Activated T-cell treated with anti-CD3 and anti-CD28 coated beads, Interleukin-2, amount 50 U/mL, for 4 hours (primary cell): Measurements from ENCODE around the gene ENOX1. TPM values are rescaled to one million over a fixed set of nuclear protein-coding genes. Genes with fewer than 3 reads are reported as not detected.

Experiments
- ATAC-seq, 2 donors: fragments of 200-7000 bp; cut with Tn5 transposase; one replicate each; pipeline ENCODE4 v1.10.0; 2021
- DNase-seq: peaks from one replicate; pipeline ENCODE4 v3.0.0-alpha.2; 2020
- H3K27me3 Mint-ChIP-seq: one replicate; pipeline ENCODE4 v1.8.0; 2021; ENCODE audit warnings: low read depth, mixed read lengths
- H3K36me3 Mint-ChIP-seq: one replicate; pipeline ENCODE4 v1.8.0; 2022; ENCODE audit warnings: mixed read lengths; ENCODE audit not compliant: insufficient read depth
- H3K4me1 Mint-ChIP-seq: one replicate; pipeline ENCODE4 v1.8.0; 2021; ENCODE audit warnings: low read depth, mixed read lengths
- H3K4me3 Mint-ChIP-seq: one replicate; pipeline ENCODE4 v1.8.0; 2021; ENCODE audit warnings: mild to moderate bottlenecking, moderate library complexity, mixed read lengths
- H3K9me3 Mint-ChIP-seq: one replicate; pipeline ENCODE4 v1.8.0; 2021; ENCODE audit warnings: mixed read lengths
- total RNA-seq, 3 donors: library from RNA; stranded (reverse); gene quantifications; one replicate each; pipeline ENCODE4 v1.2.1, GENCODE V29; 2021

Gene ENOX1
- total RNA-seq, 3 donors from 2014 or later: 0.14 TPM; not detected in 2

- no peaks in the 10 kb centered on the region for H3K9me3 Mint-ChIP-seq
- no peak overlapping the region for H3K4me3 Mint-ChIP-seq
- DNase-seq (no peak), ATAC-seq (no peak)
- H3K36me3 Mint-ChIP-seq: no peaks in the 10 kb centered on the region
- H3K4me1 Mint-ChIP-seq: peaks cover 10% of the 10 kb centered on the region
- H3K27me3 Mint-ChIP-seq: peaks cover 18% of the 10 kb centered on the region
Measured at GRCh38 chr13:43797869-43798268, 11.1 kb upstream of the ENOX1 start.

- DNase-seq: no peak
- no peak overlapping the region for H3K4me3 Mint-ChIP-seq
Measured at GRCh38 chr13:43797159-43797558, 10.4 kb upstream of the ENOX1 start.

GRCh38 chr13:43794416-43794815 lies 7.6 kb upstream of the ENOX1 start:
- peaks cover 20% of the 10 kb centered on the region for H3K27me3 Mint-ChIP-seq
- no peaks in the 10 kb centered on the region for H3K36me3 Mint-ChIP-seq
- ATAC-seq (no peak), DNase-seq (no peak)
- H3K4me3 Mint-ChIP-seq: no peak overlapping the region
- peaks cover 10% of the 10 kb centered on the region for H3K4me1 Mint-ChIP-seq
- no peaks in the 10 kb centered on the region for H3K9me3 Mint-ChIP-seq

More at GRCh38 chr13:43797159-43797558, 10.4 kb upstream of the ENOX1 start:
- peaks cover 10% of the 10 kb centered on the region for H3K4me1 Mint-ChIP-seq
- H3K36me3 Mint-ChIP-seq: no peaks in the 10 kb centered on the region
- H3K27me3 Mint-ChIP-seq: peaks cover 19% of the 10 kb centered on the region
- no peaks in the 10 kb centered on the region for H3K9me3 Mint-ChIP-seq
- peak; percentile 73 to 79 for ATAC-seq

- Mint-ChIP-seq H3K4me3 (no peak overlapping the region), H3K36me3 (no peaks in the 10 kb centered on the region), H3K4me1 (peaks cover 16% of the 10 kb centered on the region), H3K27me3 (peaks cover 35% of the 10 kb centered on the region), H3K9me3 (no peaks in the 10 kb centered on the region)
- no peak for DNase-seq
- ATAC-seq: no peak
Measured at GRCh38 chr13:43792076-43792881, 5.5 kb upstream of the ENOX1 start.

- ATAC-seq: no peak
- peak overlapping the region; percentile 71 for H3K4me3 Mint-ChIP-seq
- H3K9me3 Mint-ChIP-seq: no peaks in the 10 kb centered on the region
- no peaks in the 10 kb centered on the region for H3K36me3 Mint-ChIP-seq
- peaks cover 16% of the 10 kb centered on the region for H3K4me1 Mint-ChIP-seq
- peaks cover 36% of the 10 kb centered on the region for H3K27me3 Mint-ChIP-seq
- DNase-seq: no peak
Measured at GRCh38 chr13:43787997-43788396, 1.2 kb upstream of the ENOX1 start.

GRCh38 chr13:43787518-43787891 lies 733 bp upstream of the ENOX1 start:
- Mint-ChIP-seq H3K4me1 (peaks cover 16% of the 10 kb centered on the region), H3K4me3 (peak overlapping the region; percentile 71), H3K27me3 (peaks cover 34% of the 10 kb centered on the region), H3K36me3 (no peaks in the 10 kb centered on the region), H3K9me3 (no peaks in the 10 kb centered on the region)
- ATAC-seq (no peak), DNase-seq (no peak)

GRCh38 chr13:43786472-43786765 lies 353 bp downstream of the ENOX1 start:
- H3K27me3 Mint-ChIP-seq: peaks cover 34% of the 10 kb centered on the region
- ATAC-seq: peak; percentile 57 to 59
- H3K36me3 Mint-ChIP-seq: no peaks in the 10 kb centered on the region
- H3K4me3 Mint-ChIP-seq: peak overlapping the region; percentile 80
- peaks cover 16% of the 10 kb centered on the region for H3K4me1 Mint-ChIP-seq
- DNase-seq: no peak
- H3K9me3 Mint-ChIP-seq: no peaks in the 10 kb centered on the region

- Mint-ChIP-seq H3K36me3 (no peaks in the 10 kb centered on the region), H3K4me1 (peaks cover 16% of the 10 kb centered on the region), H3K4me3 (peak overlapping the region; percentile 80), H3K27me3 (peaks cover 34% of the 10 kb centered on the region), H3K9me3 (no peaks in the 10 kb centered on the region)
- DNase-seq (no peak), ATAC-seq (peak; percentile 50 to 53)
Measured at GRCh38 chr13:43785650-43786471, 911 bp downstream of the ENOX1 start.

GRCh38 chr13:43785261-43785649 lies 1.5 kb downstream of the ENOX1 start:
- Mint-ChIP-seq H3K36me3 (no peaks in the 10 kb centered on the region), H3K9me3 (no peaks in the 10 kb centered on the region), H3K4me1 (peaks cover 16% of the 10 kb centered on the region), H3K27me3 (peaks cover 34% of the 10 kb centered on the region), H3K4me3 (peak overlapping the region; percentile 60)
- DNase-seq: no peak
- ATAC-seq: no peak

GRCh38 chr13:43784496-43784895 lies 2.3 kb downstream of the ENOX1 start:
- Mint-ChIP-seq H3K27me3 (peaks cover 34% of the 10 kb centered on the region), H3K36me3 (no peaks in the 10 kb centered on the region), H3K4me3 (no peak overlapping the region), H3K9me3 (no peaks in the 10 kb centered on the region), H3K4me1 (peaks cover 16% of the 10 kb centered on the region)
- DNase-seq (no peak), ATAC-seq (no peak)

- Mint-ChIP-seq H3K4me1 (peaks cover 16% of the 10 kb centered on the region), H3K27me3 (peaks cover 29% of the 10 kb centered on the region), H3K4me3 (no peak overlapping the region), H3K9me3 (no peaks in the 10 kb centered on the region), H3K36me3 (no peaks in the 10 kb centered on the region)
- DNase-seq: no peak
- ATAC-seq: no peak
Measured at GRCh38 chr13:43783820-43784219, 3.0 kb downstream of the ENOX1 start.

- Mint-ChIP-seq H3K4me1 (peaks cover 13% of the 10 kb centered on the region), H3K27me3 (peaks cover 27% of the 10 kb centered on the region), H3K4me3 (no peak overlapping the region), H3K9me3 (no peaks in the 10 kb centered on the region), H3K36me3 (no peaks in the 10 kb centered on the region)
- no peak for DNase-seq
- ATAC-seq: no peak
Measured at GRCh38 chr13:43782686-43783085, 4.1 kb downstream of the ENOX1 start.

- DNase-seq (no peak), ATAC-seq (no peak)
- H3K4me1 Mint-ChIP-seq: peaks cover 5% of the 10 kb centered on the region
- peaks cover 19% of the 10 kb centered on the region for H3K27me3 Mint-ChIP-seq
- H3K9me3 Mint-ChIP-seq: no peaks in the 10 kb centered on the region
- no peak overlapping the region for H3K4me3 Mint-ChIP-seq
- no peaks in the 10 kb centered on the region for H3K36me3 Mint-ChIP-seq
Measured at GRCh38 chr13:43780666-43781065, 6.1 kb downstream of the ENOX1 start.

GRCh38 chr13:43776501-43777079 lies 10.2 kb downstream of the ENOX1 start:
- ATAC-seq (no peak), DNase-seq (no peak)
- Mint-ChIP-seq H3K9me3 (no peaks in the 10 kb centered on the region), H3K27me3 (peaks cover 15% of the 10 kb centered on the region), H3K36me3 (no peaks in the 10 kb centered on the region), H3K4me3 (no peak overlapping the region), H3K4me1 (no peaks in the 10 kb centered on the region)
